Stomach (tissue), 9 donors: ENCODE measurements around the gene EXOC2. TPM values are rescaled to one million over a fixed set of nuclear protein-coding genes. Genes with fewer than 3 reads are reported as not detected.

Experiments
- DNase-seq, 2 donors: peaks; one replicate each; pipeline versions ENCODE4 v3.0.0 to v3.0.0-alpha.2; 2013 to 2019
- H3K27ac ChIP-seq, 5 donors: fragments of 200-600 bp in 4 of 5; sonication (generic) in 4 of 5; one replicate each; pipeline ENCODE4 v1.5.1; 2013 to 2019; ENCODE audit warnings: mild to moderate bottlenecking in 1 of 5, moderate library complexity in 1 of 5
- H3K27me3 ChIP-seq, 3 donors: fragments of 200-600 bp; sonication (generic); one replicate each; pipeline ENCODE4 v1.5.1; 2017 to 2019; ENCODE audit warnings: mixed run types in 1 of 3
- H3K36me3 ChIP-seq, 4 donors: fragments of 200-600 bp; sonication (generic); 1 replicate in 3 of 4; 2 replicates in 1 of 4; pipeline ENCODE4 v1.5.1; 2016 to 2019
- H3K4me1 ChIP-seq, 4 donors: fragments of 200-600 bp; sonication (generic); one replicate each; pipeline ENCODE4 v1.5.1; 2016 to 2019
- H3K4me3 ChIP-seq, 4 donors: fragments of 200-600 bp; sonication (generic) in 3 of 4; one replicate each; pipeline ENCODE4 v1.5.1; 2016 to 2019; ENCODE audit warnings: mild to moderate bottlenecking in 1 of 4
- H3K9me3 ChIP-seq, 4 donors: fragments of 200-600 bp; sonication (generic); one replicate each; pipeline ENCODE4 v1.5.1; 2016 to 2019
- EP300 ChIP-seq: sonication (generic); formaldehyde crosslinking; IDR thresholded peaks from one replicate; pipeline ENCODE4 v1.6.1; 2017; ENCODE audit warnings: antibody characterized with exemption
- POLR2A ChIP-seq, 4 donors: fragments of 450-650 bp; IDR thresholded peaks; one replicate each; pipeline ENCODE4 v1.6.1; 2016; ENCODE audit warnings: antibody characterized with exemption in 4 of 4, control low read depth in 2 of 4, mild to moderate bottlenecking in 1 of 4, moderate library complexity in 1 of 4
- POLR2AphosphoS5 ChIP-seq, 3 donors: sonication (generic); formaldehyde crosslinking; IDR thresholded peaks; one replicate each; pipeline ENCODE4 v1.6.1; 2016; ENCODE audit warnings: antibody characterized with exemption in 3 of 3
- WGBS, 5 donors: extraction: QIAGEN DNeasy Blood & Tissue Kit in 3 of 5; methylation state at CpG; one replicate each; pipeline versions ENCODE4 v1.1.5 to v1.1.7; 2013 to 2018; 5-methylcytosine and 5-hydroxymethylcytosine counted together
- intact Hi-C: fragments of 100-400 bp; cut with DNase I; formaldehyde crosslinking; loops from one replicate; pipeline ENCODE4 v1.15.1; 2023; ENCODE audit warnings: low total_unique reads
- polyA plus RNA-seq, 3 donors: library from polyadenylated mRNA; stranded (reverse); fragments of 200-250 nt; gene quantifications; one replicate each; pipeline ENCODE4 v1.2.3, GENCODE V29; 2013
- total RNA-seq, 5 donors: library from RNA; depleted of rRNA; stranded (reverse); fragments of >200 nt; gene quantifications; one replicate each; pipeline versions ENCODE4 v1.1.0 to v1.2.3, GENCODE V29; 2014 to 2016
- TF ChIP-seq, protein P1 (sequence below), 7 experiments: fragments of 450-650 bp in 4 of 7; fragments of 200-600 bp in 3 of 7; sonication (generic) in 3 of 7; IDR thresholded peaks; one replicate each; pipeline ENCODE4 v1.5.1; 2016 to 2019; ENCODE audit warnings: antibody characterized with exemption in 7 of 7, control low read depth in 2 of 7, mild to moderate bottlenecking in 1 of 7
- donor health status: healthy with polysubstance abuse.
- donor health status: Bipolar disorder and iron deficiency.
- donor health status: healthy.

The EXOC2 gene
- total and polyA plus RNA-seq, 8 donors: 5.3 to 39.7 (median 13.8) TPM

DNA sequence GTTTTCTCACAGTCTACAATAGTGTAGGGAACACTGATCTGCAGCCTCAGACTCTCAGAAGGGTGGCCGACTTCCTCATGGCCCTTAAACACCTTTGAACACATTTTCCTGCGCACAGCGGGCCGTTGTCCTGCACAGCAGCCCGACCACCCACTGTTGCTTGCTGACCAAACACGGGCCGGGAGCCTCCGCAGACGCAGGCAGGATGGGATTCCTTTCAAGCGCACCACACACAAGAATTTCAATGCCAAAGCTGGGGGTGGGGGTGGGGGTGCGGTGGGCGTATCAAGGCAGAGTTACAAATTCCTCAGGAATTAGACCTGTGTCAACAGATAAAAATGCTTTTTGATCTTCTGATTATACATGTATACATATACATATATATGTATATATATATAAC, 110.6 kb downstream of the EXOC2 start:
- Histone ChIP-seq H3K9me3 (no peaks in the 10 kb centered on the region), H3K27ac (no peak overlapping the region), H3K36me3 (peaks cover 0 to 9% (median under 1%) of the 10 kb centered on the region in 4 donors), H3K4me3 (no peak overlapping the region), H3K27me3 (no peaks in the 10 kb centered on the region), H3K4me1 (peaks cover 0 to 13% (median 5%) of the 10 kb centered on the region in 4 donors)
- WGBS, 5 donors: 74 to 84% (median 79%) methylated on average over 12 of the region's 12 CpGs
- DNase-seq: peak in 1 of 2 donors; percentile 62
- TF ChIP-seq, protein P1, sequence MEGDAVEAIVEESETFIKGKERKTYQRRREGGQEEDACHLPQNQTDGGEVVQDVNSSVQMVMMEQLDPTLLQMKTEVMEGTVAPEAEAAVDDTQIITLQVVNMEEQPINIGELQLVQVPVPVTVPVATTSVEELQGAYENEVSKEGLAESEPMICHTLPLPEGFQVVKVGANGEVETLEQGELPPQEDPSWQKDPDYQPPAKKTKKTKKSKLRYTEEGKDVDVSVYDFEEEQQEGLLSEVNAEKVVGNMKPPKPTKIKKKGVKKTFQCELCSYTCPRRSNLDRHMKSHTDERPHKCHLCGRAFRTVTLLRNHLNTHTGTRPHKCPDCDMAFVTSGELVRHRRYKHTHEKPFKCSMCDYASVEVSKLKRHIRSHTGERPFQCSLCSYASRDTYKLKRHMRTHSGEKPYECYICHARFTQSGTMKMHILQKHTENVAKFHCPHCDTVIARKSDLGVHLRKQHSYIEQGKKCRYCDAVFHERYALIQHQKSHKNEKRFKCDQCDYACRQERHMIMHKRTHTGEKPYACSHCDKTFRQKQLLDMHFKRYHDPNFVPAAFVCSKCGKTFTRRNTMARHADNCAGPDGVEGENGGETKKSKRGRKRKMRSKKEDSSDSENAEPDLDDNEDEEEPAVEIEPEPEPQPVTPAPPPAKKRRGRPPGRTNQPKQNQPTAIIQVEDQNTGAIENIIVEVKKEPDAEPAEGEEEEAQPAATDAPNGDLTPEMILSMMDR (IDR thresholded peaks at IDR 0.05): no peak
- no peak for TF ChIP-seq POLR2AphosphoS5 (IDR thresholded peaks at IDR 0.05)
- no peak for TF ChIP-seq POLR2A (IDR thresholded peaks at IDR 0.05)
- TF ChIP-seq EP300: no peak
- intact Hi-C loops: no loop called here

DNA sequence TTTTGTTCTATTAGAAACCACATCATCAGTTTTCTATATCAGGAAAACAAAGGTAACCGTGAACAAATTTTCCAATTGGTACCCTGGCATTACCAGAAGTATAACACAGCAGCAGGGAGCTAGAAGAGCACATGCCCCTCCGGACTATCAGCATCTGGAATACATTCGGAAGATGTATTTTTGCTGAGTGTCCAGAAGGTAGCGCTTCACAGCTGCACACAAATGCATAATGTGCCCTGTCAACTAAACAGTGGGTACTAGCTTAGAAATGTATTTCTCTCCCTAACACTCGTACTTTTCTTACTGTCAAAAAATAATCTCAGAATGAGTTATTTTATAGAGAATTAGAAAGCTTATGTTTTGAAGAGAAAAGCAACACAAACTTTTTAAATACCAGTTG, 113.6 kb downstream of the EXOC2 start:
- peaks cover 0 to 13% (median 5%) of the 10 kb centered on the region in 4 donors for H3K4me1 ChIP-seq
- 84 to 88% (median 88%) methylated on average over 5 of the region's 5 CpGs for WGBS, 5 donors
- peaks cover 0 to 22% (median 20%) of the 10 kb centered on the region in 4 donors for H3K36me3 ChIP-seq
- H3K4me3 ChIP-seq: no peak overlapping the region
- no peak for TF ChIP-seq EP300
- TF ChIP-seq, protein P1 (IDR thresholded peaks at IDR 0.05): no peak
- no peak for TF ChIP-seq POLR2A (IDR thresholded peaks at IDR 0.05)
- TF ChIP-seq POLR2AphosphoS5 (IDR thresholded peaks at IDR 0.05): no peak
- H3K27me3 ChIP-seq: no peaks in the 10 kb centered on the region
- DNase-seq: peak in 1 of 2 donors; percentile 30
- intact Hi-C loops: no loop called here
- no peak overlapping the region for H3K27ac ChIP-seq
- peaks cover 0 to 7% (median 2%) of the 10 kb centered on the region in 4 donors for H3K9me3 ChIP-seq

DNA sequence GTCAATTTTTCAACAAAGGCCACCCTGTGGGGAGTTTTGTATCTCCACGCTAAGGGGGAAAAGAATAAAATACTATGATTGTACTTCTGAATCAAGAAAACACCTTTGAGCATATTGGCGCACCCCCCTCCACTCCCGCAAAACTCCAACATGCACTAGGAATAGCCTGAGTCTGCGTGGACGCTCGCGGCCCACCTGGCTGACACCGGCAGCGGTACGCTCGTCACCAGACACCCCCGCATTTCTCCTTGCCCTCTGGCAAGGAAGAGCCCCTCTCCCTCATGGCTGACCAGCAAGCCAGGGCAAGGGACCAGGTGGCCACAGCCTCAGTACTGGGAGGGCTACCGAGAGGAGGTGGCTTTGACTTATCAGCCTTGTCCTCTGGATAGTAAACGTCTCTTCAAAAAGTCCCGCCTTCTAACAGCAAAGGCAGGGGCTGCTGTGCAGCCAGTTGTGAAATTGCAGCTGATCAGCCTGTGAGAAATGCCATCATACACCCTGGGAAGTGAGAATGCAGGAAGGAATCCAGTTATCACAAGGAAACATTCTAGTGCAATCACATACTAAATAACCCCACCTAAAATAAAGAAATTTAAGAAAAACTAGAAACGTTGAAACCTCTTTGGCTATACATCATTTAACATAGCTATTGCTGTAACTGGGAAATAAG, 120.2 kb downstream of the EXOC2 start:
- Histone ChIP-seq H3K4me1 (no peaks in the 10 kb centered on the region), H3K36me3 (peaks cover 9 to 63% (median 61%) of the 10 kb centered on the region in 4 donors), H3K27me3 (no peaks in the 10 kb centered on the region), H3K4me3 (no peak overlapping the region), H3K27ac (no peak overlapping the region), H3K9me3 (peaks cover 0 to 7% (median 2%) of the 10 kb centered on the region in 4 donors)
- intact Hi-C loops: no loop called here
- TF ChIP-seq POLR2AphosphoS5 (IDR thresholded peaks at IDR 0.05): no peak
- TF ChIP-seq, protein P1 (IDR thresholded peaks at IDR 0.05): no peak
- no peak for TF ChIP-seq POLR2A (IDR thresholded peaks at IDR 0.05)
- no peak for TF ChIP-seq EP300
- 88 to 90% (median 90%) methylated on average over 16 of the region's 16 CpGs for WGBS, 5 donors
- no peak for DNase-seq

DNA sequence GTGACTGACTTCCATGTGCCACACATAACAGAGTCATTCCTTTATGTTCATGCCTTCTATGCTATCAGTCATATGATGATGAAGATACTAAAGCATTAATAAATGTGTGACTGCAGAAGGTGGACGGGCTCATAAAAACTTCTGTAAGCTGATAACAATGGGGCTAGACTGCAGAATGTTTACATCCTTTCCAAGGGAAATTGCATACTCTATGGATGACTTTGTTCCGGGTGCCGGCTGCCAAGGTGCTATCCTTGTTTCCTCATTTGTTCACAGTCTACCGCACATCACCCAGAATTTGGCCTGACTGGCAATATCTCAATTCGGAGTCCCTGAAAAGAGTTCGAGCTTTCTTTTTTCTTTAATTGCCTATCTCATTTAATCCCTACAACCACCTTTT, 121.0 kb downstream of the EXOC2 start:
- peaks cover 0 to 7% (median 2%) of the 10 kb centered on the region in 4 donors for H3K9me3 ChIP-seq
- TF ChIP-seq EP300 (no peak), POLR2AphosphoS5 (IDR thresholded peaks at IDR 0.05) (no peak), POLR2A (IDR thresholded peaks at IDR 0.05) (no peak)
- TF ChIP-seq, protein P1 (IDR thresholded peaks at IDR 0.05): no peak
- H3K27ac ChIP-seq: no peak overlapping the region
- no peak overlapping the region for H3K4me3 ChIP-seq
- no peaks in the 10 kb centered on the region for H3K27me3 ChIP-seq
- peaks cover 9 to 72% (median 68%) of the 10 kb centered on the region in 4 donors for H3K36me3 ChIP-seq
- WGBS, 5 donors: 94 to 97% (median 96%) methylated on average over 6 of the region's 6 CpGs
- DNase-seq: no peak
- H3K4me1 ChIP-seq: no peaks in the 10 kb centered on the region
- intact Hi-C loops: no loop called here
